WERI-Rb-1 (cell line): ENCODE measurements around the gene SLIT3.
A peak's percentile ranks its signal among the peaks of the same experiment; 100 is the strongest.

ENCODE experiments used
- DNase-seq: peaks from one replicate; pipeline ENCODE4 v3.0.0-alpha.2; 2020
- H3K27ac ChIP-seq: fragments of 250-450 bp; sonication (Bioruptor Pico); 2 replicates; pipeline ENCODE4 v1.5.1; 2020; ENCODE audit warnings: mild to moderate bottlenecking, moderate library complexity
- H3K27me3 ChIP-seq: fragments of 250-450 bp; sonication (Bioruptor Pico); 2 replicates; pipeline ENCODE4 v1.5.1; 2021; ENCODE audit warnings: mild to moderate bottlenecking, low read depth, moderate library complexity; ENCODE audit not compliant: insufficient read depth, severe bottlenecking
- H3K36me3 ChIP-seq: fragments of 250-450 bp; sonication (Bioruptor Pico); 2 replicates; pipeline ENCODE4 v1.5.1; 2020; ENCODE audit warnings: mild to moderate bottlenecking, moderate library complexity
- H3K4me3 ChIP-seq: 2 replicates; pipeline ENCODE4 v1.5.1; 2011; ENCODE audit warnings: low read depth, mild to moderate bottlenecking, control low read depth, low read length
- H3K9me3 ChIP-seq: fragments of 250-450 bp; sonication (Bioruptor Pico); 2 replicates; pipeline ENCODE4 v1.5.1; 2021; ENCODE audit warnings: mild to moderate bottlenecking, moderate library complexity; ENCODE audit not compliant: severe bottlenecking
- TF ChIP-seq, protein P1 (sequence below): IDR thresholded peaks from 2 replicates; pipeline ENCODE4 v1.5.1; 2011; ENCODE audit warnings: low read depth, mild to moderate bottlenecking, control low read depth, inconsistent platforms, low read length

SLIT3 gene

GRCh38 chr5:168829044-168829443, 471.9 kb downstream of the SLIT3 start:
- peaks cover 87% of the 10 kb centered on the region for H3K27me3 ChIP-seq
- TF ChIP-seq, protein P1, sequence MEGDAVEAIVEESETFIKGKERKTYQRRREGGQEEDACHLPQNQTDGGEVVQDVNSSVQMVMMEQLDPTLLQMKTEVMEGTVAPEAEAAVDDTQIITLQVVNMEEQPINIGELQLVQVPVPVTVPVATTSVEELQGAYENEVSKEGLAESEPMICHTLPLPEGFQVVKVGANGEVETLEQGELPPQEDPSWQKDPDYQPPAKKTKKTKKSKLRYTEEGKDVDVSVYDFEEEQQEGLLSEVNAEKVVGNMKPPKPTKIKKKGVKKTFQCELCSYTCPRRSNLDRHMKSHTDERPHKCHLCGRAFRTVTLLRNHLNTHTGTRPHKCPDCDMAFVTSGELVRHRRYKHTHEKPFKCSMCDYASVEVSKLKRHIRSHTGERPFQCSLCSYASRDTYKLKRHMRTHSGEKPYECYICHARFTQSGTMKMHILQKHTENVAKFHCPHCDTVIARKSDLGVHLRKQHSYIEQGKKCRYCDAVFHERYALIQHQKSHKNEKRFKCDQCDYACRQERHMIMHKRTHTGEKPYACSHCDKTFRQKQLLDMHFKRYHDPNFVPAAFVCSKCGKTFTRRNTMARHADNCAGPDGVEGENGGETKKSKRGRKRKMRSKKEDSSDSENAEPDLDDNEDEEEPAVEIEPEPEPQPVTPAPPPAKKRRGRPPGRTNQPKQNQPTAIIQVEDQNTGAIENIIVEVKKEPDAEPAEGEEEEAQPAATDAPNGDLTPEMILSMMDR = no peak
- DNase-seq = no peak
- H3K36me3 ChIP-seq = no peaks in the 10 kb centered on the region
- no peak overlapping the region for H3K27ac ChIP-seq
- no peak overlapping the region for H3K4me3 ChIP-seq
- no peaks in the 10 kb centered on the region for H3K9me3 ChIP-seq

GRCh38 chr5:168827636-168828035, 473.3 kb downstream of the SLIT3 start:
- no peaks in the 10 kb centered on the region for H3K36me3 ChIP-seq
- no peak for DNase-seq
- no peaks in the 10 kb centered on the region for H3K9me3 ChIP-seq
- H3K4me3 ChIP-seq = no peak overlapping the region
- no peak overlapping the region for H3K27ac ChIP-seq
- peaks cover 87% of the 10 kb centered on the region for H3K27me3 ChIP-seq
- TF ChIP-seq, protein P1 = no peak

DNA sequence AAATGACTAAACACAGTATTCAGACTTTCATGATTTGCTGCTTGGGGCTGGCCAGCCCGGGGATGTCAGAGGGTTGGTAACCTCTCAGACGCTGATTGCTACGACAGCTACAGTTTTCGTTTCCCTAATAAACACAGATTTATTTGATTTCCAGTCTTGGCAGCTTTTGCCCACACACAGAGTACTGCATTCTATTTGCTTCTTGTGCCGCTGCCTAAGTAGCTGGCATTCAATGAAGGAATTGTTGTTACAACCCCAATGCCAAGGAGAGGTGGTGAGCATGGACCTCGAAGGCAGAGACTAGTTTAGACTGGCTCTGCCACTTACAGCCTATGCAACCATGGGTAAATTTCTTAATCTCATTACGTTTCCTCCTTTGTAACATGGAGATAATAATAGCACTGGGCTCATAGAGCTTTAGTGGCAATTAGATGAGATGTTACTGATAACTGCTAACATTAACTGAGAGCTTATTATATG, 474.7 kb downstream of the SLIT3 start:
- no peaks in the 10 kb centered on the region for H3K9me3 ChIP-seq
- DNase-seq = no peak
- H3K4me3 ChIP-seq = no peak overlapping the region
- no peaks in the 10 kb centered on the region for H3K36me3 ChIP-seq
- H3K27me3 ChIP-seq = peaks cover 87% of the 10 kb centered on the region
- H3K27ac ChIP-seq = no peak overlapping the region
- TF ChIP-seq, protein P1 = no peak

- Histone ChIP-seq H3K36me3 (no peaks in the 10 kb centered on the region), H3K4me3 (no peak overlapping the region), H3K9me3 (peaks cover 6% of the 10 kb centered on the region), H3K27ac (no peak overlapping the region), H3K27me3 (peaks cover 92% of the 10 kb centered on the region)
- DNase-seq = no peak
- TF ChIP-seq, protein P1 = no peak
These were observed 478.1 kb downstream of the SLIT3 start for GRCh38 chr5:168822745-168823281.

DNA sequence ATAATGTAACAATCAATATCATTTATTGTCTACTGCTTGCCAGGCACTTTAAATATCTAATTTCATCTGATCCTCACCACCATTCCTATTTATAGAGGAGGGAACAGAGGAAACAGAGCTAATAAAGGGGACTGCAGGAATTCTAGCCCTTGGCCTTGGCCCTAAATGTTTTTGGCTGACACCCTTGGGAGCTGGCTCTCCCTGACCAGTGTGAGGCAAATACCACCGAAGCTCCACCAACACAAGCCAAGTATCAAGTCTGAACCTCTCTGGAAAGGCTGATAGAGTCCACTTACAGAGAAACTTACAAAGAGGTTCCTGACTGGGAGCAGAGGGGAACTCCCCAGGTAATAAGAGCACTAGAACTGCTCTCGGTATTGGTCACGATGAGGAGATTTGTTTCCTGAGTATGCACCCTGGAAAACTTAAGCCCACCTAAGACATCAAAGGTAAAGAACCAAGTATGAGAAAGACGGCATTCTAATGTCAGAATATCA, 478.6 kb downstream of the SLIT3 start:
- TF ChIP-seq, protein P1 = no peak
- Histone ChIP-seq H3K9me3 (peaks cover 6% of the 10 kb centered on the region), H3K27ac (no peak overlapping the region), H3K4me3 (no peak overlapping the region), H3K27me3 (peaks cover 92% of the 10 kb centered on the region), H3K36me3 (no peaks in the 10 kb centered on the region)
- DNase-seq = no peak

DNA sequence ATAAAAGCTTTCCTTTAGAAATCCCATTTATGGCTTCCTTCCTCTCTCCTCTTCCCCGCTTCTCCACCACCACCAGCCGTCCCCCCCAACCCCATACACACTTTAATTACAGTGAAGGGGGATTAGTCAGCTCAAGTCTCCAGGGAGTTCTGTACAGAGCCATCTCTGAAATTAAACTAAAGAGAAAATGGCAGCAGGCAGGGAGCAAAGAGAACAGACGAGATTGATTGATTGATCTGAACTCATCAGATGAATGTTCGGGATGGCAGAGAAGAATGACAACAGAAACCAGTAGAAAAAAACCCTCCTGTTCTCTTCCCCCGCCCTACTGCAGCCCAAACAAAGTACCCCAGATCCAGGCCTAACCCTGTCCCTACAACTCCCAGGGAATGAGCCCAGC, 480.1 kb downstream of the SLIT3 start:
- H3K36me3 ChIP-seq = no peaks in the 10 kb centered on the region
- TF ChIP-seq, protein P1 = no peak
- peak; percentile 55 for DNase-seq
- H3K9me3 ChIP-seq = peaks cover 6% of the 10 kb centered on the region
- no peak overlapping the region; the same call in 1 of the 2 replicates for H3K27ac ChIP-seq
- no peak overlapping the region for H3K4me3 ChIP-seq
- peaks cover 91% of the 10 kb centered on the region for H3K27me3 ChIP-seq
